AG09319 (cell line): ENCODE data around the gene PRDM16.

ENCODE experiments used
- DNase-seq: peaks from one replicate; pipeline ENCODE4 v3.0.0-alpha.2; 2010; ENCODE audit warnings: low read depth; ENCODE audit errors: extremely low read depth
- CTCF ChIP-seq: IDR thresholded peaks from 2 replicates; pipeline ENCODE4 v1.5.1; 2011; ENCODE audit warnings: low read depth, mild to moderate bottlenecking, inconsistent platforms, low read length, moderate library complexity

The PRDM16 gene

GRCh38 chr1:3320246-3321152 is 251.5 kb downstream of the PRDM16 start:
- TF ChIP-seq CTCF, result no peak
- no peak for DNase-seq

DNA sequence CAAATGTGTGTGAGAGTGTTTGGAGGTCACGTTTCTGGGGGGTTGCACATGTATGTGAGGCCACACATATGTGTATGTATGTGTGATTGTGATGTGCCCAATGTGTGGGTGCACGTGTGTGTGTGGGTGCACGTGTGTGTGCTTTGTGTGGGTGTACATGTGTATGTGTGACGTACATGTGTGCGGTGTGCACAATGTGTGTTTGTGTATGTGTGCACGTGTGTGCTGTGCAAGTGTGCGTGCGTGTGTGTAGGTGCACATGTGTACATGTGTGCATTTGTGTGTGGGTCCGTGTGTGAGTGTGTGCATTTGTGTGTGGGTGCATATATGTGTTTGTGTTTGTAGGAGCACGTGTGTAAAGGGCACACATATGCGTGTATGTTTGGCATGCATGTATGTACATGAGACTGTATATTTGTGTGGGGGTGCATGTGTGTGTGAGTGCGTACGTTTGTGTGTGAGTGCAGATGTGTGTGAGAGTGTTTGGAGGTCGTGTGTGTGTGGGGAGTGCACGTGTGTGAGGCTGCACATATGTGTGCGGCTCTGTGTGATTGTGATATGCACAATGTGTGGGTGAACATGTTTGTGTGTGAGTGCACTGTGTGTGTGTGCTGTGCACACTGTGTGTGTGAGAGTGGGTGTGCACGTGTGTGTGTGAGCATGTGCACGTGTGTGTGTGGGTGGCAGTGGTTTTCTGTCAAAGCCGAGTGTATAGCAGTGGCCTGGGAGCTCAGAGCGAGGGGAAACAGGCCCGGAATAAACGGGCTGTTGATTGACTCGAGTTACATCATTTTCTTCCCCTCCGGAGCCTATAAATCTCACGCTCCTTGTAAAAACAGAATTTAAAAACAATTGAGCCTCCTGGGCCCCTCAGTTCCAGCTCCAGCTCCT is 252.8 kb downstream of the PRDM16 start:
- no peak for TF ChIP-seq CTCF
- no peak for DNase-seq

DNA sequence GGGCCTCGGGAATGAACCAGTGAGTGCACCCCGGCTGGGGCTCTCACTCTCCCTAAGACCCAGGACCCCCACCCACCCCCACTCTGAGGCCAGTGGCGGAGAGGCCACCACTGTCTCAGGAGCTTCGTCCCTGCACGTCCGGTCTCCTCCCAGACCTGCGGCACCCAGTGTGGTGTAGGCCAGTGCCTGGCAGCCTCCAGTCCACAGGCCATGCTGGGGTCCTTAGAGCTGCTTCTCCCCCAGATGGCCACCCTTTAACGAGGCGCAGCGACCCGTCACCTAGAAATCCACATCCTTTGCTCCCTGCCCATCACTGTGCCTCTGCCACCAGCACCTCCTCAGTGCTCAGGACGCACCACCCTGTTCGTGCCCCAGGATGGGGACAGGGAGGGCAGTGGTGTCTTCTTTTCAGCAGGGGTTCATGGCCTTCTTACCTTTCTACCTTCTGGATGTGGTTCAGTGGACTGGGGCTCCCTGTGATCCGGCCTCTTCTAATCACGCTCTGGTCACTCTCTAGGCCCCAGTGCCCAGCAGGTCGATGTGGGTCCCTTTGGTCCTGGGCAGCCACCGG is 253.5 kb downstream of the PRDM16 start:
- TF ChIP-seq CTCF, result no peak
- no peak for DNase-seq

- no peak for DNase-seq
- no peak for TF ChIP-seq CTCF
Observed at GRCh38 chr1:3323021-3323795, 254.2 kb downstream of the PRDM16 start.

DNA sequence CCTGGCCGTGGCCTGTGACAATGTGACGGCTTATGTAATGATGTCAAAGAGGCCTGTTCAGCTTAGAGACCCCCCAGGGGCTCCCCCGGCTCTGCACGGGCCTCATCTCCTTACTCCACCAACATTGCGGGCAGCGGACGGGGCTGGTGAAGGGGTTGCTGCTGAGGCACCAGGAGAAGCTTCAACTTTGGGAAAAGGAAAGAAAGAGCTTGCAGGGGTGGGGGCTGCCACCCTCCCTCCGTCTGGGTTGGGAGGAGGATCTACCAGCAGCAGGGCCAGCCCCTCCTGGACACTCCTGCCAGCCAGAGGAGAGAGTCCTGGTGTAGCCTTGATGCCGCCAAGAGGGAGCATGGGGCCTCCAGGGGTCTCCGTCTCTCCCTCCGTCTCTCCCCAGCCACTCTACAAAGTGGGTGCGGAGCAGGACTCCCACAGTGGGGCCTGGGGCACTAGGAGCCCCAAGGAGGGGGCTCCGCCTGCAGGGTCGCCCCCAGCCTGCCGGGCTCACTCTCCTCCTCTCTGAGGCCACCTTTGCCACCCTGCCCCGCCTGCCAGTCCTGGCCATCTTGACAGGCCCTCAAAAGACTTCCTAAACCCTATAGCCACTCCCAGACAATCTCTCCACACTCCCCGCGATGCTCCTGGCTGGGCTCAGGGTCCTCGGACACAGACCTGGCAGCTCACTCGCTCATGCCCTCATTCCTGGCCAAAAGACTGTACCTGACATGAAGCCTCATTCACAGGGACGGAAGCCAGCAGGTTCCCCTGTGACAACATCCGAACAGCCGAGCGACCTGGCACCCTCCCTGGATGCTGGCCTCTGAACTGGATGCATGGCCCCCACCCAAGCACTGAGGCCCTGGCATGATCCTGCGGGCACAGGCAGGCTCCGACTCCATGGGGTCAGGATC is 255.0 kb downstream of the PRDM16 start:
- TF ChIP-seq CTCF, result no peak
- DNase-seq, result no peak
